ENCODE data around the gene ITGA8. TPM values are rescaled to one million over a fixed set of nuclear protein-coding genes. Genes with fewer than 3 reads are reported as not detected.
A peak's percentile ranks its signal among the peaks of the same experiment; 100 is the strongest.
"Not testable (repeated sequence)": the region's sequence is repeated elsewhere in the genome, so short reads cannot be mapped to it uniquely, and the experiment has no call there.

The ITGA8 gene
- total RNA-seq, 1 donor from 2014 or later: under 0.01 TPM

DNA sequence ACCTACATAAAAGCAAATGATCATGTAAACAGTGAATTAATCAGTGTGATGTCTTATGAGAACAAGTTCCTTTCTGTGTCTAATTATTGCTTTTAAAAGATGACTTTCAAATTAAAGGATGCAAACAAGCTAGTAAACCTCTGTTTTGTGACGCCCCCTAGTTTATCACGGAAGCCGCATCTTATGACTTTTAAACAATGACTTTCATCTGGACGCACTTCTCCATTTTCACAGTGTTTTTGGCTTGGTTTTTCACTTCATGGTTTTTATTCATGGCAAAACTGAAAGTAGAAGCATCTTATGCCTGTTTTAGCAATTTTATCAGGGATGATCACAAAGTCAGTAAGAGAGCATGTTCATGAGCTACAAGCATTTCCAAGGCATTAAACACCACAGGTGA, 35.0 kb downstream of the ITGA8 start:
- DNase-seq (ENCODE audit: low read depth, low spot score): no peak

DNA sequence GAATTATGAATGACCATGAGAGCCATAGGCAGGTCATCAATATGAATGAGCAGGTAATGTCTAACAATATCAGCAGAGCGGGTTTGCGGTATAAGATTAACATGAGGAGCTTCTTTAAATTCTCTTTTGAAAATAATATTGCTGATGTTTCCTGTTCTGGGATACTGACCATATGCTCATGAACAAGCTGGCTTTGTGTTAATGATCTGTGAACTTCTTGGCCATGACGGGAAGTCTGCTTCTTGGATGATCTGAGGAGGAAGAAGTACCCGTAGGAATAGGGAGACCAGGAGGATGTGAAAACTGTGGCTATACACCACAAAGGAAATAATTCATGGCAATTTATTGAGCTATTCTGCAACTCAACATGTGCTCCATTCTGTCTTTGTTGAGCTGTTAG, 38.6 kb downstream of the ITGA8 start:
- DNase-seq (ENCODE audit: low read depth, low spot score): no peak

DNA sequence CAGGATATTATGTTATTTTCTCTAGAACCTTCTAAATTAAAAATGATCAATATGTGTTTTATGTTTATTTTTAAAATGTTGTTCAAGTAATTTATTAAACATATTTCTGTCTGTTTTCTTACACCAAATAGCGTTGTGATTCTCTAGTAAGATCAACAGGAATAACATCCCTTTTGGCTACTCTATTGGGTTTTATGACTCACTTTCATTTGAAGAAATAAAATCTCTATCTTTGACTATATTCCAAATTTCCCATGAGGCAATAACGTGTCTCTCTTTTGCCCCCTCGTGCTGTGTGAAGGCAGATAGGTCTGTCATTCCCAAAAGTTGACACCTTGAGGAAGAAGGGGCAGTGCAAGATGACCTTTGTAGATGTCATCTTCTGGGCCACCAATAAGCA, 40.9 kb downstream of the ITGA8 start:
- DNase-seq (ENCODE audit: low read depth, low spot score): no peak

DNA sequence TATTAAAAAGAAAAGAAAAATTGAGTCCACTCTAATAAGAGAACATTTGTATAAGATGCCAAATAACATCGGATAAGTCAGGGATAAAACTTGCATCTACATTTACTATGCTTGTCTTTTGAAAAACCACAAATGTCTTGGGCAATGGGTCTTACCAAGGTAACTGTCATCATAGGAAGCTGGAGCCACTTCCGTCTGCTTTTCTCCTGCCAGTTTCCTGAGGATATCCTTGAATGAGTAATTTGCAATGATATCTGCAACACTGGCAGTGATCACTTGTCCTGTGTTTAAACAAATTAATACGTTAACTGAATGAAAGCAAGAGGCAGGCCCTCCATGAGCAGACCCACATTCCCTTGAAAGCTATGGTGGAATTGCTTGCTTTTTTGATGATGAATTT, 47.3 kb downstream of the ITGA8 start:
- DNase-seq (ENCODE audit: low read depth, low spot score): no peak

DNA sequence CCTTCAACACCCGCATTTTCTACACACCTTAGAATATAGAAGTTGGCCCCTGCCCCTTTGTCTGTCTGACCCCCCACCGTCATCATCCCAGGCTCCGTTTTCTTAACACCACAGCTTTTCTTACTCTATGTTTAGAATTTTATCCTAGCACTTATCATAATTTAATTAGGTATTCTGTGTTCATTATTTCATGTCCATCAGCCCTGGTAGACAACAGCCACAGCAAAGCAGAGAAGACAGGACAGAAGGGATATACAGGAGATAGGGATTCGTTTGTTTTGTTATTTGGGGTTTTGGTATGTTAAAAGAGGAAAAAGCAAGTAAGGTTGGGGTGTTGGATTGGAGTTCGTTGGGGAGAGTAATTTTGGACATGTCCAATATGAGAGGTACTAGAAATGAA, 48.8 kb downstream of the ITGA8 start:
- no peak for DNase-seq (ENCODE audit: low read depth, low spot score)

DNA sequence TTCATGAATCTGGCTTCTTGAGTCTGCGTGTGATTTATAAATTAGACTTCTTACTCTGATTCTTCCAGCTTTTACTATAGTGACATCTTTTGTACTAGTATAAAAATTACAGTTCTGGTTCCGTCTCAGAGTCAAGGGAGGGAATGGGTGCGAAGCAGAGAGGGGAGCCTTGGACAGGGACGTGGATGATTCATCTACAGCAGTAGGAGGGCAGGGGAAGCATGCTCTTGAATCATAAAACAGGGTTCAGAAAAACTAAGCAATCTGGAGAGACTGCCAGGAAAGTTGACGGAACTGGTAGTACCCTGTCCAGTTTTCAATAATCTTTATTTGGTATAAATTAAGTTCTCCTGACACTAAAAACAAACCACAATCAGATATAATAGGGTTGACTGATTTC, 58.1 kb downstream of the ITGA8 start:
- DNase-seq (ENCODE audit: low read depth, low spot score): no peak

DNA sequence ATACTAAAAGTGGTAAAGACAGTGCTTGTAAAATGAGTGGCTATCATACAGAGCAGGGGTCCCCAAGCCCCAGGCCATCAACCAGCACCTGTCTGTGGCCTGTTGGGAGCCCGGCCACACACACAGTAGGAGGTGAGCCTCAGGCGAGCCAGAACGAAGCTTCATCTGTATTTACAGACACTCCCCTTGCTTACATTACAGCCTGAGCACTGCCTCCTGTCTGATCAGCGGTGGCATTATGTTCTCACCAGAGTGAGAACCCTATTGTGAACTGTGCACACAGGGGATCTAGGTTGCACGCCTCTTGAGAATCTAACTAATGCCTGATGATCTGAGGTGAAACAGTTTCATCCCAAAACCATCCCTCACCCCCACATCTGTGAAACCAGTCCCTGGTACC, 58.7 kb downstream of the ITGA8 start:
- no peak for DNase-seq (ENCODE audit: low read depth, low spot score)

DNA sequence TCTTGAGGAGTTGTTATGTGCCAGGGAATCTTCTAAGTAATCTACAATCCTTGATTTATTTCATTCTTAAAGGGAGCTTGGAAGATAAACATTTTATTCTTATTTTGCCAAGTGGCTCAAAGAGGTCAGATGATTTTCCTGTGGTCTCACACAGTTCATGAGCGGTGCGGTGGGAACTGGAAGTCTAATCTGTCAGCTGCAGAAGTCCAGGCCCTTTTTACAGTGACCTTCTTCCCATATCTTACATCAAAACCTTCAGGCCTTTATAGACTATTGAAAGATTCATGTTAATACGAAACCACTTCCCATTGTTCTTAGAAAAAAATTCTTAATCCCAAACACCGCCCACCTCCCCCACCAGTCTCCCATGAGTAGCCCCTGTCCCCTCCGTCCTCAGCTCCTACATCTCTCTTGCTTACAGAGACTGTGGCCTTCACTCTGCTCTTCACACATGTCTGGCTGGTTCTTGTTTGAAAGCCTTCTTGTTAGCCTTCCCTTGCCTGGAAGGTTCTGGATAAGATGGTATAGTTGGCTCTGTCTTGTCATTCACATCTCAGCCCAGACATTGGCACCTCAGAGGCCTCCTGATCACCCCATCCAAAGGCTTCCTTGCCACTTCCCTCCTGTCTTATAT, 61.5 kb downstream of the ITGA8 start:
- DNase-seq (ENCODE audit: low read depth, low spot score): no peak

DNA sequence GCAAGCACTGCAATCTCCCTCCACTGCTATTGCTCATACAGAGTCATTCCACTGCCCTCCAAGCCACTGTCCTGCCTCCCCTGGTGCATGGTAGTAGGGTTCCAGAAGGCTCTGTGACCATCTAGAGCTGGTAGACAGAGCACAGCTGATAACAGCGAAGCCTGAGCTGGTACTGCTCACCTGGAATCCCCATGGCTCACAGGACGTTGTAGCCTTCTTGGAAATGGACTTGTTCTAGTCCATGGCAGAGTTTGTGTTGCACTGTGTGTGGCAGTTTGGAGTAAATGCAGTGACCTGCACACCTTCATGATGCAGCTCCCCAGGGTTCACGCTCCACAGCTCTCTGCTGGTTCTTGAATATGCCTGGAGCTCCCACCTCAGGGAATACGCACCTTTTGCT, 67.0 kb downstream of the ITGA8 start:
- no peak for DNase-seq (ENCODE audit: low read depth, low spot score)

DNA sequence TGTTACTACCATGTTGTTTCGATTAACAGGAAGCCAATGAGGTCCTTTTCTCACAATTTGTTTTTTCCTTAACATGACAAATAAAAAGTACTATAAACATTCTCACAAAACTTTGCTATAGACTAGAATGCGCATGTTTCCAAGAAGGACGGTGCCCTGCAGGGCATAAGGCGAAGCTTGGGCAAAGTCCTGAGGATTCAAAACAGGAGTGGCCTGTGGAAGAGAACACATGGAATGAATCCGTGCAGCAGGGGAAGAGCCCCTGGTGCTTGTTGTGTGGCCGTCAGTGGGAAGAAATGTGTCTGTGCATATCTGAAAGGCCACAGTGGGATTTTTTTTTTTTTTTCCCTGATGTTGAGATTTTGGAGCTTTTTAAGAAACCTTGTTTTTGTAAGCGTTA, 67.6 kb downstream of the ITGA8 start:
- DNase-seq (ENCODE audit: low read depth, low spot score): no peak

DNA sequence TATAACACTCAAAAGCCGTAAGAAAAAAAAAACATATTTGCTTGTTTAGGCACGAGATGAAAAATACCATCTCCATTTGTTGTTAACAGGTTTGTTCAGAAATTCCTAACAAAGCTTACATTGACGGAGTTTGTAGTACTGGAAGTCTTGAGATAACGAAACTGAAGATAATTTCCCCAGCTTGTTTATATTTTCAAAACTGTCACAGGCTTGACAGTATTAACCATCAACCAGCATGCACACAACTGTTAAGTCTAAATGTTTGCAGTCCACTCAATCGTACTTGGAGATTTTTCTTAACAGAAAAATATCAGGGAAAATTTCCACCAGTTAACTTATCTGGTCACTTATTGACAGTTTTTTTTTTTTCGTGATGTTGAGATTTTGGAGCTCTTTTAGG, 68.5 kb downstream of the ITGA8 start:
- DNase-seq (ENCODE audit: low read depth, low spot score): no peak

DNA sequence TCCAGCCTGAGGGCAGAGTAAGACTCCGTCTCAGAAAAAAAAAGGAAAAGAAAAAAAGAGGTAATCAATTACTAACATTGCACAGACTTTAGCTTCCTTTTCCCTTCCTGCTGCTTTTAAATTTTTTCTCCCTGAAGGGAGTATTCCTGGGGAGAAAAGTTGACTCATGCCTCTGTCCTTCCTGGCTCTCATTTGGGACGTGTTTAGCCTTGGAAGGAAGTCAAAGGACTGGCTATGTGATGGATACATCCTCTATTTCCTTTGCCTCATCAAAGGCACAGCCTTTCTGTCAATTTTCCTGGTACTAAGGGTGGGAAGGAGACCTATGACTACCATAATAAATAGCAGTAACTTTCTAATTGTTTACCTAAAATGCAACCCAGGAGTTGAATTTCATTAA, 77.6 kb downstream of the ITGA8 start:
- peak; percentile 43 for DNase-seq (ENCODE audit: low read depth, low spot score)

DNA sequence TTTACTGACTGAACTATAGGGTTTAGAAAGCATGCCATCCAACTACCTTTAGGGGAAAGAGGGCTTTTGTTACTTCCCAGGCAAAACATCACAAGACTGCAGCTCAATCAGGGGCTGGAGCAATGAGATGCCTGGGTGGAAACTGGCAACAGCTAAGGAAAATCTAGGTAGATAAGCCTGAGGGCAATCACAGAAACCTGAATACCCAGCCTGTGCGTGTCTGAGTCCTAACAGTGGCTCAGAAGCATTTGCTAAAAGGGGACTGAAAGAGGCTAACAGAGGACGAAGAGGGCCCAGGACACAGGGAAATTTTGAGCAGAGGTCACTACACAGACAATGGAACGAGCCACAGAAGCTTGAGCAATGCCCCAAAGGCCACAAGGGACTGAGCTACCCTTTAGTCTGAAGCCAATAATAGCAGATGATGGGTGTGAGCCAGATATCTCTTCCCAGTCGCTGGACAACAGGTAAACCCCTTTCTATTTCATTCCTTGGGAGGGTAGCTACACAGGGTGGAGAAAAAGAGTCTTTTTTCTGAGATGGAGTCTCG, 79.1 kb downstream of the ITGA8 start:
- DNase-seq (ENCODE audit: low read depth, low spot score): no peak

DNA sequence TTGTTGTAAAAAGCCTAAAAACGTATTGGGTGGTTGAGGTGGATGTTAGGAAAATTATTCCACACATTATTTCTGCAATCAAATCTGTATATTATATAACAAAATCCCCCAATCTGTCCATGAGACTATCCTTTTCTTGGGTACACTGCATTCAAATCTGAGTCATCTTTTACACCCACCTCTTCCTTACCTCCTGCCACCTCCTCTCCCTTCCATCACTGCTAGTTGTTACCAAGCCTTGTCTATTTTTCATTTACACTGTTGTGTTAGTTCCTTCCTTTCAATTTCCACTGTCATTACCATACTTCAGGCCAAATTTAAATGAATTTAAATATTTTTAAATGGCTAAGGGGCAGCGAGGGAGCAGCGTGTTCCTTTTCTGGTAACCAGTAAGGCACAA, 83.3 kb downstream of the ITGA8 start:
- no peak for DNase-seq (ENCODE audit: low read depth, low spot score)

DNA sequence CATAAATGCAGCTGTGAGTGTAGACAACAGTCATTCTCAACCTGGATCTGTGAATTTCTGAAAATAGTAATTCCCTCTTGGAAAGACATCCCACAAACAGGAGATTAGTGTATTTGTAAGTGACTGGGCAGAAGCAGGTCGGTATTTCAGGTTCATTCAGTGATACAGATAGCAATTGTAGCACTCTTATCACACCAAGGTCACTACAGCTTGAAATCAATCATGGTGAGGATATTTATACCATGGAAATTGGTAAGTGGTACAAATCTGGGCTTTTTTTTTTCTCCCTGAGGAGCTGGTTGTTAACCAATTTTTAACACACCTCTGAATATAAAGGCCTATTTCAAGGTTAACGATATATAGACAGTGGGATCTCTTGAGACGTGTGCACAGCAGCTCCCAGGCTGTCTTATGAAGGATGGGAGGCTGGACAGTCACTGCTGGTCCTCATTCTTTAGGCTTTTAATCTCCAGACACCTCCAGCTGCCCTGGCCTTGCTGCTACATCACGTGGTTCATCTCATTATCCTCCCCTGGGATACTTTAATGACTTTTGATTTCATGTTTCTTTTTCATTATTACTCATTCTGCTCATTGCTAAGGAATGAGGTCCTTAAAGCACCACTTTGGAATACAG, 87.1 kb downstream of the ITGA8 start:
- no peak for DNase-seq (ENCODE audit: low read depth, low spot score)

DNA sequence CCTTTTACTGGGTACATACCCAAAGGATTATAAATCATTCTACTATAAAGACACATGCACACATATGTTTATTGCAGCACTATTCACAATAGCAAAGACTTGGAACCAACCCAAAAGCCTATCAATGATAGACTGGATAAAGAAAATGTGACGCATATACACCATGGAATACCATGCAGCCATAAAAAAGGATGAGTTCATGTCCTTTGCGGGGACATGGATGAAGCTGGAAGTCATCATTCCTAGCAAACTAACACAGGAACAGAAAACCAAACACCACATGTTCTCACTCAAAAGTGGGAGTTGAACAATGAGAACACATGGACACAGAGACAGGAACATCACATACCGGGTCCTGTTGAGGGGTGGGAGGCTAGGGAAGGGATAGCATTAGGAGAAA, 88.5 kb downstream of the ITGA8 start:
- not testable (repeated sequence) for DNase-seq (ENCODE audit: low read depth, low spot score)

DNA sequence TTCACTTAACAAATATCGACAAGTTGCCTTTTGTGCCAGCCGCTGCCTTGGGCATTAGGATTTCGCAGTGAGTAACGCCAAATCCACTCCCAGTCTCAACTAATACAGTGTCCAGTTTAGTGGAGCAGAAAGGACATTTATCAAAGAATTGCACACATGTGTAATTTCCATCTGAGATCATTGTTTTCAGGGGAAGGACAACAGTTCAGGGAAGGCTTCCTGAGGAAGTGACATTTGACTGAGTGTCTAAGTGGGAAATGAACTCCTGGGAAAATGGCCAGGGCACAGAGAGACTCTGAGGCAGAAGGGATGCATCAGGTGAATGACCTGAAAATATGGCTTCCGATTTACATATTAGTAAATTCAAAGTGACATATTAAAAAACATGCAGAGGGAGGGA, 89.4 kb downstream of the ITGA8 start:
- peak; percentile 75 for DNase-seq (ENCODE audit: low read depth, low spot score)

DNA sequence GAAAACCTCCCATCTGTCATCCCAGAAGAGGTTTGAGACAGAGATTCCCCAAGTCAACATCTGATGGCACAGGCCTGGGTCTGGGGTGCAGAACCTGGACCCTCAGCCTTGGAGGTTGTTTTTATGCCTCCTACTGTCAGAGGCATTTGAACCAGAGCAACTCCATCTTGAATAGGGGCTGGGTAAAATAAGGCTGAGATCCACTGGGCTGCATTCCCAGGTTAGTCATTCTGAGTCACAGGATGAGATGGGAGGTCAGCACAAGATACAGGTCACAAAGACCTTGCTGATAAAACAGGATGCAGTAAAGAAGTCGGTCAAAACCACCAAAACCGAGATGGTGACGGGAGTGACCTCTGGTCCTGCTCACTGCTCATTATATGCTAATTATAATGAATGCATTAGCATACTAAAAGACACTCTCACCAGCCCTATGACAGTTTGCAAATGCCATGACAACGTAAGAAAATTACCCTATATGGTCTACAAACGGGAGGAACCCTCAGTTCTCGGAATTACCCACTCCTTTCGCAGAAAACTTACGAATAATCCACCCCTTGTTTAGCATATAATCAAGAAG, 92.0 kb downstream of the ITGA8 start:
- DNase-seq (ENCODE audit: low read depth, low spot score): no peak

DNA sequence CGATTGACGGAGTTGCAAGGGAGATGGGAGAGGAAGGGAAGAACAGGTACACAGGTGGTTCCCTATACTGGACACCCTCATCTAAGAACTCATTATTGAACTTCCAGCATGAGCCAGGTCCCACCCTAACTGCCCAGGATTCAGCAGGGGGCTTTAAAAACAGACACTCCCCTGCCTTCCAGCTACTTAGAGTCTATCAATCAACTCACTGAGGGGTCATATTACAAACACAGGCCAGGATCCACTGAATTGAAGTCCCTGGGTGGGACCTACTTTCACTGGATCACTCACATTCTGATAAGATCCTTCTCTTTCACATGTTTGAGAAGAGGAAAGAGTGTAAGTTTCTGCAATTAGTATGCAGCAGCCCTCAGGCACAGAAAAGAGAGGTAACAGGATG, 92.8 kb downstream of the ITGA8 start:
- no peak for DNase-seq (ENCODE audit: low read depth, low spot score)

DNA sequence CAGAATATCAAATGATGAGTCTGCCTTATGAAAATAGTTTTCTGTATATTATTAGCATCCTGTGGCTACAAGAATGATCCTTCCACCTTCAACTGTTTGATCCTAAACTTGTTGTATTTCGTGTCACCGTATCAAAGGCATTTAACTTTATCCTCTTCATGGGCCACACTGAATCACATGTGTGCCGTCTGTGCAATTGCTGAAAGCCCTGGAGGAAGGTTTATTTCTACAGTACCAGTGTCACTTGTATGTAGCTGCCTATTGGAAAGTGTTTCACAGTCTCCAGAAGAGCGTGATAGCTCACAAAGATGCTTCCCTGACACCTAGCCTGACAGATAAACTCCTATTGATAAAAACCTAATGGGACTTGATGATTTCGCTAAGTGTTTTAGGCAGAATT, 94.5 kb downstream of the ITGA8 start:
- DNase-seq (ENCODE audit: low read depth, low spot score): no peak

DNA sequence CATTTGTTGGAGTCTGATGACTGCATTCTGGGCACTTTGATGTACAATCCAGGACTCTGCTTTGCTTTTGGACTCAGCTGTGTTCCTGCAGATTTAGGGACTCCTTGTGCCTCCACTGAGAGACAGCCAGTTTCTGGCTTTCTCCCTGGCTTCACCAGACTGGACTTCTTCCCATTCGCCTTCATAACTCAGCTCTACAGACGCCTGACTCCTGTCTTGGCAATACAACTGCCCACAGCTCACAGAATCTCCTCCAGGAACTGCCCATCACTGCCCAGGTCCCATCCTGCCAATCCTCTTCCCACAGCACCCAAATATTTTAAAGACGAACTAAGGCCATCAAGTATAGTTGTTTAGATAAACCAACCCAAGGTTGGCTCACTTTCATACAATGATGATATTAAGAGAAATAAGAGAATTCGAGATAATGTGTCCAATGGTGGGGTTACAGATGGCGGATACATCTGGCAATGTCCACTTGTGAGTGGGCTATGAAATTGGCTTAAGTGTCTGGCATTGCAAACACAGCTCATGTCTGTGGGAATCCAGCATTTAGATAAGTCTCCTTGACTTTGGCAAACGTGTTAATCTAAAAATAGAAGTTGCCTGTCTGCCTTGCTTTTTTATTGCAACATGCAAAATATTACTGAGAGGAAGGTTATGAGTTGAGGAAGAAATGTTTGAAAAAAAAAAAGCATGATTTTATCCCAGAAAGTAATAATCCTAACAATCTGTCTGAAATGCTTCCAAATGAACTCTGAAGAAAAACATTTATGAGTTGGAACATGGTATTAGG, 95.1 kb downstream of the ITGA8 start:
- DNase-seq (ENCODE audit: low read depth, low spot score): no peak

DNA sequence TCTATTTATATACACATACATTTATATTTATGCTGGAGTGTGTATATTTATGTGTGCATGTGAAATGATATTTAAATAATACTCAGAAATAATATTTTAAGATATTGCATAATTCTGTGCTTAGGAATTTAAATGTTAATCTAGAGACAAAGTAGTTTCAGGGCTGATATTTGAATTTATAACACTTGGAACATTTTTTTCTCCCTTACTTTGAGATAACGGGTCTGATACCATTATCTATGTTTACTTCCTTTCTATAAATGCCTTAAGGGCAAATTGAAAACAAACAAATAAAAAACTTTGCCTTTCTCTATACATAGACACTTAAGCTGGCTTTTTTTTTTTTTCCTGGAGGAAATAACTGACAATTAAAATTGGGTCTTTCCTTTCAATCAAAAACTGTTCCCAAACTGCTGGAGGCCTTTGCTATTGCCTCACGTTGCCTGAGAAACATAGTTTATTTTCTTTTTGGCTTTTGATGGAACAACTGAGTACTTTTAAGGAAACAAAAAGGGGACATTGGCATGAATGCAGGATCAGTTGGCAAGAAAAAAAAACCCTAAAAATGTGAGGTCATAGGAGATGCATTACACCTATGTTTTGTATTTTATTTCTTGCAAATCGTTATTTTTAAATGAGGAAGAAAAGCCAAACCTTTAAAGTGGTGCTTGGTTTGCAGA, 98.7 kb downstream of the ITGA8 start:
- DNase-seq (ENCODE audit: low read depth, low spot score): no peak
